K562 (cell line): ENCODE results near the gene EIF4G1. TPM values are rescaled to one million over a fixed set of nuclear protein-coding genes. Genes with fewer than 3 reads are reported as not detected.
A peak's percentile ranks its signal among the peaks of the same experiment; 100 is the strongest.

Experiments
- FOXK2 ChIP-seq, 2 experiments: fragments of 450-650 bp; IDR thresholded peaks in 1 of 2; conservative IDR thresholded peaks in 1 of 2; 2 replicates each; pipeline ENCODE4 v1.6.1; 2016; ENCODE audit warnings: low read depth in 2 of 2, mild to moderate bottlenecking in 1 of 2
- FUS ChIP-seq: fragments of 200-400 bp; formaldehyde crosslinking; optimal IDR thresholded peaks from 2 replicates; pipeline ENCODE3; 2017; ENCODE audit warnings: low read depth, low read length
- MEIS2 ChIP-seq: fragments of 450-650 bp; IDR thresholded peaks from 2 replicates; pipeline ENCODE4 v1.6.1; 2014; ENCODE audit warnings: mild to moderate bottlenecking; ENCODE audit not compliant: partially characterized antibody
- MLLT1 ChIP-seq, 2 experiments: fragments of 450-650 bp; IDR thresholded peaks; 2 replicates each; pipeline ENCODE4 v1.6.1; 2016
- MLX ChIP-seq, 2 experiments: fragments of 450-650 bp in 1 of 2; sonication (generic) in 1 of 2; formaldehyde crosslinking; conservative IDR thresholded peaks; 2 replicates each; pipeline versions ENCODE4 v1.4.0 to v1.8.1; 2020 to 2022; ENCODE audit warnings: mild to moderate bottlenecking in 1 of 2, missing genetic modification reagents in 1 of 2
- NEUROD1 ChIP-seq: fragments of 150-350 bp; IDR thresholded peaks from 2 replicates; pipeline ENCODE4 v1.6.1; 2014; ENCODE audit warnings: borderline replicate concordance, low read length, low read depth; ENCODE audit not compliant: partially characterized antibody
- NFIC ChIP-seq: fragments of 450-650 bp; IDR thresholded peaks from 2 replicates; pipeline ENCODE4 v1.6.1; 2017; ENCODE audit warnings: mild to moderate bottlenecking, inconsistent platforms
- PRDM10 ChIP-seq: fragments of 450-650 bp; IDR thresholded peaks from 2 replicates; pipeline ENCODE4 v1.6.1; 2018; ENCODE audit not compliant: partially characterized antibody
- SAP30 ChIP-seq: fragments of 200-600 bp; sonication (generic); IDR thresholded peaks from 2 replicates; pipeline ENCODE4 v1.6.1; 2012; ENCODE audit warnings: borderline replicate concordance, low read depth, mild to moderate bottlenecking, moderate library complexity, low read length, control low read depth, inconsistent platforms; ENCODE audit not compliant: insufficient read depth, poor library complexity, severe bottlenecking
- TBP ChIP-seq: optimal IDR thresholded peaks from 2 replicates; pipeline ENCODE3; 2011; ENCODE audit warnings: low read depth, low read length, improper control_type of control experiment
- U2AF1 ChIP-seq: fragments of 200-400 bp; formaldehyde crosslinking; optimal IDR thresholded peaks from 2 replicates; pipeline ENCODE3; 2017; ENCODE audit warnings: mild to moderate bottlenecking, low read depth, low read length, moderate library complexity
- ZNF24 ChIP-seq: fragments of 450-650 bp; IDR thresholded peaks from 2 replicates; pipeline ENCODE4 v1.6.1; 2016
- polyA plus RNA-seq, 8 experiments: library from polyadenylated mRNA; depleted of rRNA in 4 of 8; stranded (reverse) in 5 of 8; unstranded in 3 of 8; fragments of >200 nt; fragmentation: Nextera tagmentation in 2 of 8; fragmentation: Illumina TruSeq in 1 of 8; extraction: Ambion mirVana in 2 of 8; extraction: Trizol in 1 of 8; gene quantifications; 2 replicates each; pipeline versions ENCODE4 v1.2.1 to v1.2.3, GENCODE V29; 2011 to 2014; ENCODE audit warnings: inconsistent platforms in 1 of 8, missing spikeins in 1 of 8
- total RNA-seq, 7 experiments: library from RNA; depleted of rRNA in 6 of 7; stranded (reverse); fragments of >200 nt in 6 of 7; fragmentation: Illumina TruSeq in 2 of 7; extraction: Trizol in 2 of 7; gene quantifications; 2 replicates each; pipeline versions ENCODE4 v1.2.1 to v1.2.3, GENCODE V29; 2011 to 2021; ENCODE audit warnings: low replicate concordance in 1 of 7
- TF ChIP-seq, protein P1 (sequence below): sonication (generic); formaldehyde crosslinking; IDR thresholded peaks from 2 replicates; pipeline ENCODE4 v1.8.1; 2022; ENCODE audit warnings: missing genetic modification reagents
- TF ChIP-seq, protein P2 (sequence below): sonication (generic); formaldehyde crosslinking; IDR thresholded peaks from 2 replicates; pipeline ENCODE4 v1.8.0; 2022; ENCODE audit warnings: missing genetic modification reagents, mild to moderate bottlenecking, moderate library complexity, borderline replicate concordance
- TF ChIP-seq, protein P3 (sequence below): sonication (generic); formaldehyde crosslinking; IDR thresholded peaks from 2 replicates; pipeline ENCODE4 v1.8.0; 2022; ENCODE audit warnings: mild to moderate bottlenecking, missing genetic modification reagents, borderline replicate concordance

Gene EIF4G1
- total and polyA plus RNA-seq, 9 of the 15 experiments (the other 6 are each of a cell fraction or from before 2014, with no cell fraction given), result 4.6 to 505 (median 155) TPM

- TF ChIP-seq MLLT1 (IDR thresholded peaks at IDR 0.05) (peak in 1 of 2 experiments; percentile 75; a peak in 1 of 4 replicates), FOXK2 (conservative IDR thresholded peaks at IDR 0.05 in 1 of 2, IDR thresholded peaks at IDR 0.05 in 1 of 2; ENCODE audit: low read depth in 2 of 2) (peak in 1 of 2 experiments; percentile 77; a peak in 3 of 4 replicates), MEIS2 (peak; percentile 87), PRDM10 (peak; percentile 79), U2AF1 (no peak), ZNF24 (no peak), NEUROD1 (peak; percentile 20), FUS (no peak), NFIC (peak; percentile 51), TBP (peak; percentile 85), MLX (CRISPR knock-in tag; conservative IDR thresholded peaks at IDR 0.05) (no peak), SAP30 (peak; percentile 68)
- TF ChIP-seq, protein P1, sequence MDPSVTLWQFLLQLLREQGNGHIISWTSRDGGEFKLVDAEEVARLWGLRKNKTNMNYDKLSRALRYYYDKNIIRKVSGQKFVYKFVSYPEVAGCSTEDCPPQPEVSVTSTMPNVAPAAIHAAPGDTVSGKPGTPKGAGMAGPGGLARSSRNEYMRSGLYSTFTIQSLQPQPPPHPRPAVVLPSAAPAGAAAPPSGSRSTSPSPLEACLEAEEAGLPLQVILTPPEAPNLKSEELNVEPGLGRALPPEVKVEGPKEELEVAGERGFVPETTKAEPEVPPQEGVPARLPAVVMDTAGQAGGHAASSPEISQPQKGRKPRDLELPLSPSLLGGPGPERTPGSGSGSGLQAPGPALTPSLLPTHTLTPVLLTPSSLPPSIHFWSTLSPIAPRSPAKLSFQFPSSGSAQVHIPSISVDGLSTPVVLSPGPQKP (CRISPR knock-in tag), result no peak
- TF ChIP-seq, protein P2, sequence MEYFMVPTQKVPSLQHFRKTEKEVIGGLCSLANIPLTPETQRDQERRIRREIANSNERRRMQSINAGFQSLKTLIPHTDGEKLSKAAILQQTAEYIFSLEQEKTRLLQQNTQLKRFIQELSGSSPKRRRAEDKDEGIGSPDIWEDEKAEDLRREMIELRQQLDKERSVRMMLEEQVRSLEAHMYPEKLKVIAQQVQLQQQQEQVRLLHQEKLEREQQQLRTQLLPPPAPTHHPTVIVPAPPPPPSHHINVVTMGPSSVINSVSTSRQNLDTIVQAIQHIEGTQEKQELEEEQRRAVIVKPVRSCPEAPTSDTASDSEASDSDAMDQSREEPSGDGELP (CRISPR knock-in tag), result peak; percentile 96
- TF ChIP-seq, protein P3, sequence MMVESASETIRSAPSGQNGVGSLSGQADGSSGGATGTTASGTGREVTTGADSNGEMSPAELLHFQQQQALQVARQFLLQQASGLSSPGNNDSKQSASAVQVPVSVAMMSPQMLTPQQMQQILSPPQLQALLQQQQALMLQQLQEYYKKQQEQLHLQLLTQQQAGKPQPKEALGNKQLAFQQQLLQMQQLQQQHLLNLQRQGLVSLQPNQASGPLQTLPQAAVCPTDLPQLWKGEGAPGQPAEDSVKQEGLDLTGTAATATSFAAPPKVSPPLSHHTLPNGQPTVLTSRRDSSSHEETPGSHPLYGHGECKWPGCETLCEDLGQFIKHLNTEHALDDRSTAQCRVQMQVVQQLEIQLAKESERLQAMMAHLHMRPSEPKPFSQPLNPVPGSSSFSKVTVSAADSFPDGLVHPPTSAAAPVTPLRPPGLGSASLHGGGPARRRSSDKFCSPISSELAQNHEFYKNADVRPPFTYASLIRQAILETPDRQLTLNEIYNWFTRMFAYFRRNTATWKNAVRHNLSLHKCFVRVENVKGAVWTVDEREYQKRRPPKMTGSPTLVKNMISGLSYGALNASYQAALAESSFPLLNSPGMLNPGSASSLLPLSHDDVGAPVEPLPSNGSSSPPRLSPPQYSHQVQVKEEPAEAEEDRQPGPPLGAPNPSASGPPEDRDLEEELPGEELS (CRISPR knock-in tag), result peak; percentile 40; the same call in 1 of the 2 replicates
Measured at GRCh38 chr3:184362668-184363546, 48.5 kb downstream of the EIF4G1 start (continued).
